ENCODE data around the gene RRP1.

Gene RRP1

GRCh38 chr21:43771199-43771675, 18.1 kb upstream of the RRP1 start:
- TF ChIP-seq CTCF (IDR thresholded peaks at IDR 0.05; ENCODE audit: insufficient read depth, low read depth, low read length, missing control alignments): no peak
- no peak overlapping the region for H3K4me3 ChIP-seq (ENCODE audit: low read depth, low read length)
- no peak for DNase-seq (ENCODE audit: low read depth)

GRCh38 chr21:43771698-43772424, 17.5 kb upstream of the RRP1 start:
- no peak for DNase-seq (ENCODE audit: low read depth)
- no peak for TF ChIP-seq CTCF (IDR thresholded peaks at IDR 0.05; ENCODE audit: insufficient read depth, low read depth, low read length, missing control alignments)
- no peak overlapping the region for H3K4me3 ChIP-seq (ENCODE audit: low read depth, low read length)

- DNase-seq (ENCODE audit: low read depth): no peak
- H3K4me3 ChIP-seq (ENCODE audit: low read depth, low read length): no peak overlapping the region
- TF ChIP-seq CTCF (IDR thresholded peaks at IDR 0.05; ENCODE audit: insufficient read depth, low read depth, low read length, missing control alignments): no peak
Measured at GRCh38 chr21:43772425-43772821, 17.0 kb upstream of the RRP1 start.

- H3K4me3 ChIP-seq (ENCODE audit: low read depth, low read length): no peak overlapping the region
- no peak for TF ChIP-seq CTCF (IDR thresholded peaks at IDR 0.05; ENCODE audit: insufficient read depth, low read depth, low read length, missing control alignments)
- no peak for DNase-seq (ENCODE audit: low read depth)
Measured at GRCh38 chr21:43774163-43774562, 15.2 kb upstream of the RRP1 start.

GRCh38 chr21:43775190-43775589, 14.2 kb upstream of the RRP1 start:
- DNase-seq (ENCODE audit: low read depth): no peak
- TF ChIP-seq CTCF (IDR thresholded peaks at IDR 0.05; ENCODE audit: insufficient read depth, low read depth, low read length, missing control alignments): no peak
- peak overlapping the region; percentile 76 for H3K4me3 ChIP-seq (ENCODE audit: low read depth, low read length)

- no peak for TF ChIP-seq CTCF (IDR thresholded peaks at IDR 0.05; ENCODE audit: insufficient read depth, low read depth, low read length, missing control alignments)
- peak; percentile 86 for DNase-seq (ENCODE audit: low read depth)
- peak within 1 kb of the TSS; percentile 76 for H3K4me3 ChIP-seq (ENCODE audit: low read depth, low read length)
Measured at GRCh38 chr21:43775795-43776430, 13.5 kb upstream of the RRP1 start, which contains the start of gene CSTB. Gene CSTB (minus strand): TSS chr21:43776308. CDS start chr21:43776269, 39 bp downstream.

All from GM12865 (cell line).